GM23338 (cell line): ENCODE measurements around the gene LMAN2L. TPM values are rescaled to one million over a fixed set of nuclear protein-coding genes. Genes with fewer than 3 reads are reported as not detected.

Experiments
- ATAC-seq: fragments of 200-7000 bp; cut with Tn5 transposase; 3 replicates; pipeline ENCODE4 v1.9.1; 2020
- DNase-seq: peaks from one replicate; pipeline ENCODE4 v3.0.0-alpha.2; 2015; ENCODE audit warnings: low spot score
- H2AFZ ChIP-seq: fragments of 200-600 bp; sonication (generic); 2 replicates; pipeline ENCODE4 v1.8.0; 2016; ENCODE audit warnings: antibody characterized with exemption, mild to moderate bottlenecking, moderate library complexity
- H3F3A ChIP-seq: fragments of 200-600 bp; sonication (generic); replicated peaks from 2 replicates; pipeline ENCODE4 v1.8.0; 2017; ENCODE audit warnings: antibody characterized with exemption, mixed run types, low read depth
- H3K27ac ChIP-seq: fragments of 200-600 bp; sonication (generic); 2 replicates; pipeline ENCODE4 v1.6.1; 2016; ENCODE audit warnings: low read depth
- H3K27me3 ChIP-seq: fragments of 200-600 bp; sonication (generic); 2 replicates; pipeline ENCODE4 v1.8.0; 2016; ENCODE audit warnings: mild to moderate bottlenecking, mixed run types, moderate library complexity; ENCODE audit not compliant: insufficient read depth
- H3K36me3 ChIP-seq: fragments of 200-600 bp; sonication (generic); 2 replicates; pipeline ENCODE4 v1.8.0; 2016; ENCODE audit warnings: mild to moderate bottlenecking; ENCODE audit not compliant: insufficient read depth
- H3K4me1 ChIP-seq: fragments of 200-600 bp; sonication (generic); 2 replicates; pipeline ENCODE4 v1.8.0; 2016; ENCODE audit warnings: mild to moderate bottlenecking, moderate library complexity; ENCODE audit not compliant: insufficient read depth
- H3K4me2 ChIP-seq: fragments of 200-600 bp; sonication (generic); 2 replicates; pipeline ENCODE4 v1.7.1; 2017; ENCODE audit warnings: mixed run types
- H3K4me3 ChIP-seq: fragments of 200-600 bp; sonication (generic); 2 replicates; pipeline ENCODE4 v1.6.1; 2016; ENCODE audit warnings: mixed run types
- H3K79me2 ChIP-seq: fragments of 200-600 bp; sonication (generic); replicated peaks from 2 replicates; pipeline ENCODE4 v1.8.0; 2017; ENCODE audit warnings: mild to moderate bottlenecking; ENCODE audit not compliant: insufficient read depth
- H3K9me2 ChIP-seq: fragments of 200-600 bp; sonication (generic); 2 replicates; pipeline ENCODE4 v1.8.0; 2017; ENCODE audit not compliant: insufficient read depth
- H4K20me1 ChIP-seq: fragments of 200-600 bp; sonication (generic); replicated peaks from 2 replicates; pipeline ENCODE4 v1.8.0; 2017; ENCODE audit warnings: mild to moderate bottlenecking; ENCODE audit not compliant: insufficient read depth
- H3K27ac Mint-ChIP-seq: 2 replicates; pipeline ENCODE4 v1.8.0; 2020; ENCODE audit warnings: inconsistent platforms, mild to moderate bottlenecking, moderate library complexity, mixed read lengths
- H3K27me3 Mint-ChIP-seq: 3 replicates; pipeline ENCODE4 v1.8.0; 2022; ENCODE audit warnings: low read depth, mild to moderate bottlenecking, moderate library complexity, mixed read lengths, inconsistent platforms; ENCODE audit not compliant: insufficient read depth, poor library complexity
- H3K36me3 Mint-ChIP-seq: 3 replicates; pipeline ENCODE4 v1.8.0; 2021; ENCODE audit warnings: low read depth, mild to moderate bottlenecking, inconsistent platforms, moderate library complexity, mixed read lengths
- H3K4me1 Mint-ChIP-seq: 3 replicates; pipeline ENCODE4 v1.8.0; 2020; ENCODE audit warnings: mild to moderate bottlenecking, inconsistent platforms, mixed read lengths
- H3K4me3 Mint-ChIP-seq: 3 replicates; pipeline ENCODE4 v1.8.0; 2021; ENCODE audit warnings: moderate library complexity, mild to moderate bottlenecking, inconsistent platforms, mixed read lengths
- H3K9me3 Mint-ChIP-seq: 3 replicates; pipeline ENCODE4 v1.8.0; 2020; ENCODE audit warnings: moderate library complexity, mild to moderate bottlenecking, inconsistent platforms, mixed read lengths
- CTCF ChIP-seq, 2 experiments: fragments of 200-600 bp in 1 of 2; sonication (generic) in 1 of 2; conservative IDR thresholded peaks; 2 replicates each; pipeline versions ENCODE4 v1.5.1 to v1.6.1; 2016 to 2017; ENCODE audit warnings: antibody characterized with exemption in 2 of 2, low read depth in 2 of 2, mild to moderate bottlenecking in 2 of 2, moderate library complexity in 1 of 2
- JUNB ChIP-seq: IDR thresholded peaks from one replicate; pipeline ENCODE4 v1.6.1; 2016; ENCODE audit warnings: antibody characterized with exemption; ENCODE audit not compliant: unreplicated experiment
- POLR2AphosphoS5 ChIP-seq: IDR thresholded peaks from 2 replicates; pipeline ENCODE4 v1.6.1; 2016; ENCODE audit warnings: antibody characterized with exemption, low read depth
- ZNF462 ChIP-seq: fragments of 250-450 bp; sonication (Bioruptor Pico); IDR thresholded peaks from 2 replicates; pipeline ENCODE4 v1.5.0; 2020; ENCODE audit warnings: mild to moderate bottlenecking, moderate library complexity
- polyA plus RNA-seq: library from polyadenylated mRNA; unstranded; fragments of >200 nt; fragmentation: Nextera tagmentation; extraction: Ambion mirVana; gene quantifications from 2 replicates; pipeline ENCODE4 v1.2.1, GENCODE V29; 2016
- total RNA-seq: library from RNA; depleted of rRNA; stranded (reverse); fragments of >200 nt; shearing (Covaris generic); gene quantifications from 2 replicates; pipeline ENCODE4 v1.2.3, GENCODE V29; 2014

Gene LMAN2L
- total and polyA plus RNA-seq, 2 experiments from 2014 or later = 11.8 to 15.8 TPM

- TF ChIP-seq ZNF462 (CRISPR knock-in tag) = no peak
- no peak for TF ChIP-seq POLR2AphosphoS5
Observed at GRCh38 chr2:96691022-96691612, 48.7 kb downstream of the LMAN2L start (continued).

- no peak overlapping the region for H3K4me2 ChIP-seq
- no peaks in the 10 kb centered on the region for H3K9me3 Mint-ChIP-seq
- no peaks in the 10 kb centered on the region for H3K4me1 ChIP-seq
- no peak for TF ChIP-seq JUNB
- TF ChIP-seq CTCF (conservative IDR thresholded peaks at IDR 0.05; ENCODE audit: low read depth in 2 of 2) = 0 out of 4 replicates have a peak, but pooled peaks of 1 of the 2 experiments have one; percentile 14
- DNase-seq (no peak), ATAC-seq (no peak)
- H3K27me3 Mint-ChIP-seq = peaks cover 10% of the 10 kb centered on the region
- no peaks in the 10 kb centered on the region for H4K20me1 ChIP-seq
- no peaks in the 10 kb centered on the region for H3K79me2 ChIP-seq
- H3K9me2 ChIP-seq = no peaks in the 10 kb centered on the region
- no peaks in the 10 kb centered on the region for H3K36me3 ChIP-seq
- no peak overlapping the region for H2AFZ ChIP-seq
- no peaks in the 10 kb centered on the region for H3F3A ChIP-seq
- H3K27me3 ChIP-seq = no peaks in the 10 kb centered on the region
- peaks cover 5% of the 10 kb centered on the region; the same call in 1 of the 3 replicates for H3K4me1 Mint-ChIP-seq
- H3K4me3 ChIP-seq = no peak overlapping the region
- H3K27ac ChIP-seq = no peak overlapping the region
- H3K4me3 Mint-ChIP-seq = no peak overlapping the region
- H3K36me3 Mint-ChIP-seq = no peaks in the 10 kb centered on the region
- no peak overlapping the region for H3K27ac Mint-ChIP-seq
Observed at GRCh38 chr2:96690306-96691021, 49.4 kb downstream of the LMAN2L start.
